ENCODE measurements around the gene ZBTB8OS.
A peak's percentile ranks its signal among the peaks of the same experiment; 100 is the strongest.
"Not testable (repeated sequence)": the region's sequence is repeated elsewhere in the genome, so short reads cannot be mapped to it uniquely, and the experiment has no call there.

Gene ZBTB8OS

GRCh38 chr1:32676945-32677344 is 26.6 kb upstream of the ZBTB8OS start (continued):
- TF ChIP-seq ZNF639 (tag by site-specific recombination; IDR thresholded peaks at IDR 0.05): no peak
- no peak for TF ChIP-seq ZNF513 (tag by site-specific recombination; IDR thresholded peaks at IDR 0.05)
- TF ChIP-seq ZBTB1 (tag by site-specific recombination; IDR thresholded peaks at IDR 0.05): no peak

- H3K4me3 ChIP-seq (ENCODE audit: low read depth, low read length); H3K4me1 ChIP-seq (ENCODE audit: control insufficient read depth, insufficient read depth, low read length); POLR2A ChIA-PET; H3K9me3 ChIP-seq (ENCODE audit: control insufficient read depth, insufficient read depth, low read depth, low read length); H3K27ac ChIP-seq (ENCODE audit: extremely low read depth, low read depth, low read length): not testable (repeated sequence)
- CTCF ChIA-PET: interaction anchor here (0.6 kb wide), 1 partner anchor 268 kb away, joined by 3 read pairs; no protein-coding TSS in a partner anchor
- peaks cover 57 to 100% of the 10 kb centered on the region in 2 experiments for H3K36me3 ChIP-seq (ENCODE audit: control insufficient read depth in 2 of 2, insufficient read depth in 1 of 2, low read length in 2 of 2)
Measured at GRCh38 chr1:32668716-32669115, 18.4 kb upstream of the ZBTB8OS start.

GRCh38 chr1:32666901-32667566 is 16.7 kb upstream of the ZBTB8OS start:
- Histone ChIP-seq H3K9me3 (ENCODE audit: control insufficient read depth, insufficient read depth, low read depth, low read length) (no peaks in the 10 kb centered on the region), H3K4me1 (ENCODE audit: control insufficient read depth, insufficient read depth, low read length) (no peaks in the 10 kb centered on the region), H3K36me3 (ENCODE audit: control insufficient read depth in 2 of 2, insufficient read depth in 1 of 2, low read length in 2 of 2) (peaks cover 57 to 99% of the 10 kb centered on the region in 2 experiments), H3K27ac (ENCODE audit: extremely low read depth, low read depth, low read length) (no peak overlapping the region), H3K4me3 (ENCODE audit: low read depth, low read length) (no peak overlapping the region)
- POLR2A ChIA-PET: interaction anchor here (1.9 kb wide), 1 partner anchor 16 kb away, joined by 5 read pairs; the partner anchor contains the start of genes RBBP4 and ZBTB8OS
- CTCF ChIA-PET: no interaction called here
- no peak for TF ChIP-seq KLF9 (tag by site-specific recombination; IDR thresholded peaks at IDR 0.05; ENCODE audit: low read depth)
- TF ChIP-seq ZNF335 (tag by site-specific recombination; conservative IDR thresholded peaks at IDR 0.05): no peak
- TF ChIP-seq ZBTB8A (tag by site-specific recombination; IDR thresholded peaks at IDR 0.05): 0 out of 2 replicates have a peak, but pooled peaks have one; percentile 32

- Histone ChIP-seq H3K4me1 (ENCODE audit: control insufficient read depth, insufficient read depth, low read length) (no peaks in the 10 kb centered on the region), H3K4me3 (ENCODE audit: low read depth, low read length) (no peak overlapping the region), H3K27ac (ENCODE audit: extremely low read depth, low read depth, low read length) (no peak overlapping the region), H3K36me3 (ENCODE audit: control insufficient read depth in 2 of 2, insufficient read depth in 1 of 2, low read length in 2 of 2) (peaks cover 56 to 99% of the 10 kb centered on the region in 2 experiments), H3K9me3 (ENCODE audit: control insufficient read depth, insufficient read depth, low read depth, low read length) (no peaks in the 10 kb centered on the region)
- ChIA-PET CTCF (interaction anchor here (0.7 kb wide), 1 partner anchor 93 kb away, joined by 4 read pairs; no protein-coding TSS in a partner anchor), POLR2A (interaction anchor here (1.9 kb wide), 1 partner anchor 15 kb away, joined by 5 read pairs; the partner anchor contains the start of genes RBBP4 and ZBTB8OS)
- TF ChIP-seq ZNF571 (tag by site-specific recombination; IDR thresholded peaks at IDR 0.05) (no peak), ZNF530 (tag by site-specific recombination; IDR thresholded peaks at IDR 0.05; ENCODE audit: low read depth) (no peak), ZNF157 (tag by site-specific recombination; IDR thresholded peaks at IDR 0.05) (no peak)
Measured at GRCh38 chr1:32665915-32666314, 15.6 kb upstream of the ZBTB8OS start.

- H3K27ac ChIP-seq (ENCODE audit: extremely low read depth, low read depth, low read length): no peak overlapping the region
- H3K9me3 ChIP-seq (ENCODE audit: control insufficient read depth, insufficient read depth, low read depth, low read length): no peaks in the 10 kb centered on the region
- ChIA-PET POLR2A (interaction anchor here (1.7 kb wide), 1 partner anchor 9 kb away, joined by 6 read pairs; the partner anchor contains the start of gene RBBP4), CTCF (no interaction called here)
- no peaks in the 10 kb centered on the region for H3K4me1 ChIP-seq (ENCODE audit: control insufficient read depth, insufficient read depth, low read length)
- H3K36me3 ChIP-seq (ENCODE audit: control insufficient read depth in 2 of 2, insufficient read depth in 1 of 2, low read length in 2 of 2): peaks cover 80 to 96% of the 10 kb centered on the region in 2 experiments
- TF ChIP-seq ZNF555 (tag by site-specific recombination; conservative IDR thresholded peaks at IDR 0.05) (no peak), ZNF146 (tag by site-specific recombination; IDR thresholded peaks at IDR 0.05) (peak; percentile 95), ZBTB17 (tag by site-specific recombination; IDR thresholded peaks at IDR 0.05) (no peak)
- no peak overlapping the region for H3K4me3 ChIP-seq (ENCODE audit: low read depth, low read length)
Measured at GRCh38 chr1:32659581-32659980, 9.2 kb upstream of the ZBTB8OS start.
